ENCODE data around the gene TBC1D22A.

GRCh38 chr22:47039356-47039755 lies 276.9 kb downstream of the TBC1D22A start:
- no peak for TF ChIP-seq CTCF (IDR thresholded peaks at IDR 0.05; ENCODE audit: low read length)
- TF ChIP-seq EZH2 (IDR thresholded peaks at IDR 0.05; ENCODE audit: borderline replicate concordance, low read length), result no peak
